Loucy (cell line): ENCODE measurements around the gene GABARAPL2.

Source experiments
- CTCF ChIP-seq: fragments of 200-600 bp; sonication (generic); conservative IDR thresholded peaks from 2 replicates; pipeline ENCODE4 v1.5.1; 2014; ENCODE audit warnings: mild to moderate bottlenecking, antibody characterized with exemption, low read length
- EZH2phosphoT487 ChIP-seq: fragments of 200-600 bp; IDR thresholded peaks from 2 replicates; pipeline ENCODE4 v1.6.1; 2018; ENCODE audit warnings: antibody characterized with exemption, mild to moderate bottlenecking, moderate library complexity, borderline replicate concordance

DNA sequence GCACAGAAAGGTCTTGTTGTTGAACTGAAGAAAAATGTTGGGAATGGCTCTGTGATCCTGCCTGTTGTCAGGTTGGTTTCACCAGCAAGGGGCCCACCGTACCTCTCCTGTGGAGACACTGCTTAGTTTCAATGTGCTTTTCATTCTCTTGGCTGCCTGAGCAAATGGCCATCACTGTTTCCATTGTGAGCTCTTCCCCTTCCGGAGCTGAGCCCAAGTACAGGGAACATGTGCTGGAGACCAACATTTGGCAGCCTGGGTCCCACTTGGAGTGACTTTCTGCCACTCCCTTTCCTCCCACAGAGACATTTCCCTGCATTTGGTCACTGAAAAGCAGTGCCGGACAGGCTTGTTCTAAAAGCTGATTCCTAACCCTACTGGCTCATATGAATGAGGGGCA, 23.1 kb downstream of the GABARAPL2 start:
- TF ChIP-seq CTCF (no peak), EZH2phosphoT487 (no peak)
